Gastrocnemius medialis (tissue), 4 donors: ENCODE measurements around the gene LONP2. TPM values are rescaled to one million over a fixed set of nuclear protein-coding genes. Genes with fewer than 3 reads are reported as not detected.
"Not testable (repeated sequence)": the region's sequence is repeated elsewhere in the genome, so short reads cannot be mapped to it uniquely, and the experiment has no call there.

ENCODE experiments used
- ATAC-seq, 2 donors: fragments of 150-250 bp; one replicate each; pipeline ENCODE4 v1.9.1; 2016
- DNase-seq, 2 donors: peaks; one replicate each; pipeline ENCODE4 v3.0.0-alpha.2; 2019
- H3K27ac ChIP-seq, 4 donors: fragments of 200-600 bp; sonication (generic); 1 replicate in 1 of 4; 2 replicates in 3 of 4; pipeline ENCODE4 v1.5.1; 2016 to 2018; ENCODE audit warnings: mild to moderate bottlenecking in 2 of 4, moderate library complexity in 1 of 4
- H3K27me3 ChIP-seq, 3 donors: fragments of 200-600 bp; sonication (generic) in 2 of 3; 1 replicate in 1 of 3; 2 replicates in 2 of 3; pipeline versions ENCODE4 v1.5.1 to v1.6.0; 2016 to 2019; ENCODE audit warnings: mild to moderate bottlenecking in 1 of 3, moderate library complexity in 1 of 3
- H3K36me3 ChIP-seq, 2 donors: fragments of 200-600 bp; sonication (generic) in 1 of 2; one replicate each; pipeline ENCODE4 v1.5.1; 2017 to 2018
- H3K4me1 ChIP-seq, 2 donors: fragments of 200-600 bp; sonication (generic) in 1 of 2; one replicate each; pipeline ENCODE4 v1.5.1; 2016 to 2017; ENCODE audit warnings: mild to moderate bottlenecking in 2 of 2
- H3K4me3 ChIP-seq, 4 donors: fragments of 200-600 bp; sonication (generic) in 3 of 4; 1 replicate in 1 of 4; 2 replicates in 3 of 4; pipeline ENCODE4 v1.5.1; 2016 to 2019; ENCODE audit warnings: mild to moderate bottlenecking in 2 of 4
- H3K9me3 ChIP-seq, 3 donors: fragments of 200-600 bp; sonication (generic) in 2 of 3; 1 replicate in 1 of 3; 2 replicates in 2 of 3; pipeline ENCODE4 v1.5.1; 2016 to 2019
- POLR2A ChIP-seq, 2 donors: fragments of 450-650 bp; IDR thresholded peaks; one replicate each; pipeline ENCODE4 v1.6.1; 2017; ENCODE audit warnings: antibody characterized with exemption in 2 of 2, mild to moderate bottlenecking in 2 of 2, moderate library complexity in 2 of 2
- in situ Hi-C, 4 donors: fragments of 200-750 bp; cut with MboI; loops; one replicate each; pipeline versions ENCODE4 v1.15.0 to v1.8.0; 2017; ENCODE audit warnings: low sequenced_read_pairs in 4 of 4
- intact Hi-C: fragments of 100-400 bp; cut with DNase I; formaldehyde crosslinking; loops from one replicate; pipeline ENCODE4 v1.15.1; 2023; ENCODE audit warnings: low total_unique reads
- total RNA-seq, 4 donors: library from RNA; depleted of rRNA; stranded (reverse); fragments of >200 nt; gene quantifications; one replicate each; pipeline versions ENCODE4 v1.1.0 to v1.2.3, GENCODE V29; 2016
- TF ChIP-seq, protein P1 (sequence below), 5 experiments: fragments of 450-650 bp in 3 of 5; fragments of 200-600 bp in 2 of 5; sonication (generic) in 2 of 5; IDR thresholded peaks in 4 of 5; conservative IDR thresholded peaks in 1 of 5; 1 replicate in 4 of 5; 2 replicates in 1 of 5; pipeline ENCODE4 v1.5.1; 2016 to 2019; ENCODE audit warnings: antibody characterized with exemption in 5 of 5, mild to moderate bottlenecking in 3 of 5, moderate library complexity in 3 of 5

Gene LONP2
- total RNA-seq, 4 donors from 2014 or later: 33.8 to 45.2 (median 42.4) TPM

GRCh38 chr16:48394355-48394703 lies 150.2 kb downstream of the LONP2 start:
- in situ Hi-C loops (no loop called here), intact Hi-C loops (loop anchor here (2.0 to 5.0 kb wide), 3 partner anchors 37 to 163 kb away; no protein-coding TSS in a partner anchor)
- DNase-seq (no peak), ATAC-seq (peak in 1 of 2 donors; percentile 8)
- H3K36me3 ChIP-seq: no peaks in the 10 kb centered on the region
- peaks cover 28 to 30% of the 10 kb centered on the region in 2 donors for H3K4me1 ChIP-seq
- H3K9me3 ChIP-seq: no peaks in the 10 kb centered on the region
- H3K4me3 ChIP-seq: no peak overlapping the region
- H3K27me3 ChIP-seq: no peaks in the 10 kb centered on the region
- TF ChIP-seq, protein P1, sequence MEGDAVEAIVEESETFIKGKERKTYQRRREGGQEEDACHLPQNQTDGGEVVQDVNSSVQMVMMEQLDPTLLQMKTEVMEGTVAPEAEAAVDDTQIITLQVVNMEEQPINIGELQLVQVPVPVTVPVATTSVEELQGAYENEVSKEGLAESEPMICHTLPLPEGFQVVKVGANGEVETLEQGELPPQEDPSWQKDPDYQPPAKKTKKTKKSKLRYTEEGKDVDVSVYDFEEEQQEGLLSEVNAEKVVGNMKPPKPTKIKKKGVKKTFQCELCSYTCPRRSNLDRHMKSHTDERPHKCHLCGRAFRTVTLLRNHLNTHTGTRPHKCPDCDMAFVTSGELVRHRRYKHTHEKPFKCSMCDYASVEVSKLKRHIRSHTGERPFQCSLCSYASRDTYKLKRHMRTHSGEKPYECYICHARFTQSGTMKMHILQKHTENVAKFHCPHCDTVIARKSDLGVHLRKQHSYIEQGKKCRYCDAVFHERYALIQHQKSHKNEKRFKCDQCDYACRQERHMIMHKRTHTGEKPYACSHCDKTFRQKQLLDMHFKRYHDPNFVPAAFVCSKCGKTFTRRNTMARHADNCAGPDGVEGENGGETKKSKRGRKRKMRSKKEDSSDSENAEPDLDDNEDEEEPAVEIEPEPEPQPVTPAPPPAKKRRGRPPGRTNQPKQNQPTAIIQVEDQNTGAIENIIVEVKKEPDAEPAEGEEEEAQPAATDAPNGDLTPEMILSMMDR (IDR thresholded peaks at IDR 0.05 in 4 of 5, conservative IDR thresholded peaks at IDR 0.05 in 1 of 5): no peak
- no peak for TF ChIP-seq POLR2A (IDR thresholded peaks at IDR 0.05)
- peak overlapping the region; percentile 86 to 92 (median 88) for H3K27ac ChIP-seq

- Histone ChIP-seq H3K4me1 (peaks cover 28 to 30% of the 10 kb centered on the region in 2 donors), H3K27ac (peak overlapping the region in 1 of 4 donors; percentile 92), H3K9me3 (no peaks in the 10 kb centered on the region), H3K4me3 (no peak overlapping the region), H3K27me3 (no peaks in the 10 kb centered on the region), H3K36me3 (no peaks in the 10 kb centered on the region)
- intact Hi-C loops (loop anchor here (2.0 kb wide), 1 partner anchor 57 kb away; no protein-coding TSS in a partner anchor), in situ Hi-C loops (no loop called here)
- ATAC-seq: no peak
- DNase-seq: no peak
- TF ChIP-seq POLR2A (IDR thresholded peaks at IDR 0.05): no peak
These were observed 151.3 kb downstream of the LONP2 start for GRCh38 chr16:48395375-48395774.

- H3K27me3 ChIP-seq, H3K4me1 ChIP-seq, H3K27ac ChIP-seq, H3K9me3 ChIP-seq, in situ Hi-C loops, H3K4me3 ChIP-seq, H3K36me3 ChIP-seq, intact Hi-C loops, ATAC-seq, DNase-seq: not testable (repeated sequence)
These were observed 158.4 kb downstream of the LONP2 start for GRCh38 chr16:48402547-48402946.

DNA sequence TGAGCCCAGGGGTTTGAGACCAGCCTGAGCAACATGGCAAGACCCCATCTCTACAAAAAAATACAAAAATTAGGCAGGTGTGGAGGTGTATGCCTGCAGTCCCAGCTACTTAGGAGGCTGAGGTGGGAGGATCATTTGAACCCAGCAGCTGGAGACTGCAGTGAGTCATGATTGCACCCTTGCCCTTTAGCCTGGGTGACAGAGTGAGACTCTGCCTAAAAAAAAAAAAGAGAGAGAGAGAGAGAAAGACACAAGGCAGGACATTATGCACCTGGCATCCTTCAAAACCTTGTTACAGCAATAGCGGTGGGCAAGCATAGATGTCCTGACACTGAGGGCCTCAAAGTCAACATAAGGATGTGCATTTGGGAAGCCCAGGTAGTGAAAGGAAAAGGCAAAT lies 161.1 kb downstream of the LONP2 start:
- H3K36me3 ChIP-seq: no peaks in the 10 kb centered on the region
- DNase-seq: no peak
- H3K9me3 ChIP-seq: no peaks in the 10 kb centered on the region
- in situ Hi-C loops: no loop called here
- no peak for ATAC-seq
- TF ChIP-seq POLR2A (IDR thresholded peaks at IDR 0.05): no peak
- TF ChIP-seq, protein P1 (IDR thresholded peaks at IDR 0.05 in 4 of 5, conservative IDR thresholded peaks at IDR 0.05 in 1 of 5): no peak
- H3K4me1 ChIP-seq: no peaks in the 10 kb centered on the region
- no peak overlapping the region for H3K27ac ChIP-seq
- intact Hi-C loops: no loop called here
- no peak overlapping the region for H3K4me3 ChIP-seq
- H3K27me3 ChIP-seq: no peaks in the 10 kb centered on the region

DNA sequence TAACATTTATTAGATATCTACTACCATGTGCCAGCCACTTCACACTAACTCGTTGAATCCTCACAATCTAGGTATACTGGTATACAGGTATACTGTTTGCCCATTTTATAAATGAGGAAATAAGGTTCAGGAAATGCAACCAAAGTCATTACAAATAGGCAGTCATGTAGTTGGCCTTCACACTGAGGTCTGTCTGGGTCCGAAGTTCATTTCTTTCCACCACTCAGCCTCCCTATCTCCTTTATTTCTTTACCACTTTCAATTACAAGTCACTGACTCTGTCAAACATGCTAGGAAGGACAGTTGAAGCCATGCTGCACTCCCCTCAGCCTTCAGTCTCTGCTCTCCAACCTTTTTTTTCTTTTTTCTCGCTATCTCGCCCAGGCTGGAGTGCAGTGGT lies 161.8 kb downstream of the LONP2 start:
- no peak overlapping the region for H3K27ac ChIP-seq
- H3K27me3 ChIP-seq: no peaks in the 10 kb centered on the region
- no peak for TF ChIP-seq POLR2A (IDR thresholded peaks at IDR 0.05)
- TF ChIP-seq, protein P1 (IDR thresholded peaks at IDR 0.05 in 4 of 5, conservative IDR thresholded peaks at IDR 0.05 in 1 of 5): no peak
- no peaks in the 10 kb centered on the region for H3K36me3 ChIP-seq
- H3K4me3 ChIP-seq: no peak overlapping the region
- H3K9me3 ChIP-seq: no peaks in the 10 kb centered on the region
- DNase-seq: no peak
- in situ Hi-C loops: no loop called here
- no peak for ATAC-seq
- intact Hi-C loops: no loop called here
- H3K4me1 ChIP-seq: no peaks in the 10 kb centered on the region

Other genes with a start within 250 kb of the LONP2 start
- under 1 TPM in 3 of 4 donors, not detected in 1; 0.15 to 0.40 (median 0.16) TPM for gene ABCC12, start 88.3 kb upstream of the LONP2 start, total RNA-seq
- under 1 TPM in 1 of 4 donors, not detected in 3; 0.13 TPM for gene ABCC11, start 3.2 kb downstream of the LONP2 start, total RNA-seq
- gene SIAH1, start 141.1 kb downstream of the LONP2 start, total RNA-seq: 10 to 100 TPM; 19.9 to 21.0 (median 20.1) TPM